Neuronal stem cell (in vitro differentiated cells): ENCODE results near the gene BAD. TPM values are rescaled to one million over a fixed set of nuclear protein-coding genes. Genes with fewer than 3 reads are reported as not detected.
A peak's percentile ranks its signal among the peaks of the same experiment; 100 is the strongest.

Experiments
- DNase-seq: peaks from one replicate; pipeline ENCODE4 v3.0.0-alpha.2; 2013; ENCODE audit warnings: low spot score
- H2AFZ ChIP-seq: one replicate; pipeline ENCODE4 v1.6.1; 2013; ENCODE audit warnings: mild to moderate bottlenecking, low read length, inconsistent platforms
- H2AK5ac ChIP-seq: 2 replicates; pipeline ENCODE4 v1.6.1; 2013; ENCODE audit warnings: low read depth, mild to moderate bottlenecking, inconsistent platforms, low read length, moderate library complexity, mixed read lengths
- H2BK120ac ChIP-seq: 2 replicates; pipeline ENCODE4 v1.6.1; 2013; ENCODE audit warnings: low read depth, mild to moderate bottlenecking, inconsistent platforms, low read length, moderate library complexity, mixed read lengths
- H2BK12ac ChIP-seq: one replicate; pipeline ENCODE4 v1.6.1; 2013; ENCODE audit warnings: low read length, inconsistent platforms
- H2BK15ac ChIP-seq: 2 replicates; pipeline ENCODE4 v1.6.1; 2013; ENCODE audit warnings: mild to moderate bottlenecking, low read length, inconsistent platforms, mixed read lengths
- H2BK5ac ChIP-seq: one replicate; pipeline ENCODE4 v1.6.1; 2013; ENCODE audit warnings: inconsistent platforms, mild to moderate bottlenecking, low read length, moderate library complexity
- H3K14ac ChIP-seq: one replicate; pipeline ENCODE4 v1.6.1; 2013; ENCODE audit warnings: low read length, inconsistent platforms
- H3K18ac ChIP-seq: 2 replicates; pipeline ENCODE4 v1.6.1; 2013; ENCODE audit warnings: low read length, inconsistent platforms
- H3K23ac ChIP-seq: 2 replicates; pipeline ENCODE4 v1.6.1; 2013; ENCODE audit warnings: low read depth, mild to moderate bottlenecking, mixed read lengths, low read length, inconsistent platforms; ENCODE audit not compliant: poor library complexity
- H3K27ac ChIP-seq: replicated peaks from 3 replicates; pipeline ENCODE4 v1.5.1; 2013; ENCODE audit warnings: low read length, inconsistent platforms
- H3K27me3 ChIP-seq, 3 experiments: 2 replicates each; pipeline ENCODE4 v1.6.1; 2013; ENCODE audit warnings: low read length in 3 of 3, mild to moderate bottlenecking in 2 of 3, inconsistent platforms in 1 of 3, low read depth in 1 of 3, mixed read lengths in 1 of 3, moderate library complexity in 1 of 3; ENCODE audit not compliant: control insufficient read depth in 3 of 3, insufficient read depth in 3 of 3
- H3K36me3 ChIP-seq, 2 donors: replicated peaks in 1 of 2; 2 replicates each; pipeline ENCODE4 v1.6.1; 2013; ENCODE audit warnings: low read length in 2 of 2; ENCODE audit not compliant: control insufficient read depth in 2 of 2, insufficient read depth in 2 of 2
- H3K4ac ChIP-seq: 2 replicates; pipeline ENCODE4 v1.6.1; 2013; ENCODE audit warnings: inconsistent platforms, mild to moderate bottlenecking, low read length, moderate library complexity
- H3K4me1 ChIP-seq, 2 donors: 1 replicate in 1 of 2; 2 replicates in 1 of 2; pipeline ENCODE4 v1.6.1; 2013; ENCODE audit warnings: low read length in 2 of 2, low read depth in 1 of 2; ENCODE audit not compliant: control insufficient read depth in 2 of 2, insufficient read depth in 1 of 2
- H3K4me2 ChIP-seq: one replicate; pipeline ENCODE4 v1.6.1; 2013; ENCODE audit warnings: mild to moderate bottlenecking, low read length, inconsistent platforms; ENCODE audit not compliant: insufficient read depth, poor library complexity, severe bottlenecking
- H3K4me3 ChIP-seq, 2 donors: 2 replicates each; pipeline ENCODE4 v1.5.1; 2013; ENCODE audit warnings: low read length in 2 of 2, mild to moderate bottlenecking in 2 of 2, inconsistent platforms in 1 of 2, moderate library complexity in 1 of 2
- H3K79me1 ChIP-seq: one replicate; pipeline ENCODE4 v1.6.1; 2013; ENCODE audit warnings: low read depth, mild to moderate bottlenecking, inconsistent platforms, low read length, moderate library complexity
- H3K9ac ChIP-seq: one replicate; pipeline ENCODE4 v1.6.1; 2013; ENCODE audit warnings: mild to moderate bottlenecking, low read depth, low read length, inconsistent platforms; ENCODE audit not compliant: poor library complexity
- H3K9me3 ChIP-seq, 2 donors: replicated peaks in 1 of 2; 2 replicates each; pipeline versions ENCODE3 to v1.6.1; 2013; ENCODE audit warnings: low read length in 2 of 2, mild to moderate bottlenecking in 2 of 2, inconsistent platforms in 1 of 2, low read depth in 1 of 2, mixed read lengths in 1 of 2, moderate library complexity in 1 of 2; ENCODE audit not compliant: control insufficient read depth in 2 of 2, insufficient read depth in 1 of 2
- H4K8ac ChIP-seq: one replicate; pipeline ENCODE4 v1.6.1; 2013; ENCODE audit warnings: low read depth, mild to moderate bottlenecking, inconsistent platforms, low read length, moderate library complexity
- H4K91ac ChIP-seq: one replicate; pipeline ENCODE4 v1.6.1; 2013; ENCODE audit warnings: low read length, low read depth, mild to moderate bottlenecking, inconsistent platforms; ENCODE audit not compliant: poor library complexity
- WGBS, 2 donors: extraction: QIAGEN DNeasy Blood & Tissue Kit; methylation state at CpG; one replicate each; pipeline ENCODE4 v1.1.7; 2013; ENCODE audit warnings: missing lambda C conversion rate in 2 of 2, mixed read lengths in 1 of 2; ENCODE audit not compliant: insufficient read length in 2 of 2, insufficient replicate concordance in 1 of 2; ENCODE audit errors: extremely low coverage in 2 of 2; 5-methylcytosine and 5-hydroxymethylcytosine counted together
- polyA plus RNA-seq, 2 experiments: library from polyadenylated mRNA; stranded (reverse); fragments of 200-250 nt; gene quantifications; one replicate each; pipeline ENCODE4 v1.2.3, GENCODE V29; 2013

The BAD gene
- 44.3 TPM for polyA plus RNA-seq (2013, experiment 1 of 2)
- polyA plus RNA-seq (2013, experiment 2 of 2), result 44.9 TPM

DNA sequence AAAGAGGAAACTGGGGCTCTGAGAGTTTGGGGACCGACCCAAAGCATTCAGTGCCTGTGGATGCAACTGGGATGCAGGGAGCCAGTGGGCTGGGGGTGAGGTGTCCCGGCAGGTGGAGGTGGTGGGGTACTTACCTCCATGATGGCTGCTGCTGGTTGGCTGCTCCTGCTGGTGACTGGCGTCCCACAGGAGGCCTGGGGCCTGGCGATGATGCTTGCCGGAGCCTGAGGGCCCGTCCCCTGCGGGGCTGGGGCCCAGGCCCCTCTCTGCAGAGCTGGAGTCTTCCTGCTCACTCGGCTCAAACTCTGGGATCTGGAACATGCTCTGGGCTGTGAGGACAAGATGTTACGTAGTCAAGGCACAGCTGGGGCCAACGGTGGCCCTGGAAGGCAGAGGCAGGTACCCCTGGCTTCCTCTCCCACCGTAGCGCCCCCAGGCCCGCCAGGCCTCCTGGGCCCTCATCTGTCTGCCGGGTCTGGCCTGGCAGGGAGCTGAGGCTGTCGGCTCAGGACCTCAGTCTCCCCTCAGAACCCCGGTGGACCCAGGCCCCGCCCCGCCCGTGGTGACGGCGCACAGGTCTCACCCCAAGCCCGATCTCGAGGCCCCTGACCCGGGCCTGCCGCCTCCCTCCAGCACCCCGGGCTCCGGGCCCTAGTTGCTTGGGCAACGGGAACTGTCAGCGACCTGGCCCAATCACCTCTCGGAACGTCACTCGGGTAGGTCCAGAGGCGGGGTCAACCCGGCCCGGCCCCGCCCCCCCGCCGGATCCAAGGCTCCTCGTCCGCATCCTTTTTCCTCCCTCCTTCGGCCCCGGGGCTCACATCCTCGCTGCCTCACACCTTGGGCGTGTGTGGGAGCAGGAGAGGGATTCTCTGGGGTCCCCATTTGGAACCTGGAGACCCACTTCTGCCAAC lies at the start of gene BAD:
Gene BAD (minus strand): TSS at position 618 of the 914 bp plus-strand sequence. CDS start 297 bp downstream, at position 321.
- peaks cover 2 to 18% of the 10 kb centered on the region in 2 donors for H3K36me3 ChIP-seq
- H3K18ac ChIP-seq, result peak within 1 kb of the TSS; percentile 98
- peak within 1 kb of the TSS; percentile 73 for H2BK12ac ChIP-seq
- peak within 1 kb of the TSS; percentile 93 for H2BK5ac ChIP-seq
- peaks cover 6% of the 10 kb centered on the region for H3K79me1 ChIP-seq
- H3K4me2 ChIP-seq, result peak within 1 kb of the TSS; percentile 100
- H4K91ac ChIP-seq, result no peak within 1 kb of the TSS
- H3K4me1 ChIP-seq, result peaks cover 3 to 9% of the 10 kb centered on the region in 2 donors
- peak within 1 kb of the TSS; percentile 85 for H3K23ac ChIP-seq
- peak within 1 kb of the TSS; percentile 58 for H2AK5ac ChIP-seq
- H3K9me3 ChIP-seq, result no peaks in the 10 kb centered on the region
- H3K9ac ChIP-seq, result peak within 1 kb of the TSS; percentile 98
- H3K4ac ChIP-seq, result no peak within 1 kb of the TSS
- H2AFZ ChIP-seq, result peak within 1 kb of the TSS; percentile 99
- peak within 1 kb of the TSS; percentile 68 to 91 for H3K4me3 ChIP-seq
- H2BK120ac ChIP-seq, result no peak within 1 kb of the TSS
- peak within 1 kb of the TSS; percentile 77 for H2BK15ac ChIP-seq
- H3K27ac ChIP-seq, result peak within 1 kb of the TSS; percentile 61
- DNase-seq, result peak; percentile 94
- whole genome bisulfite sequencing, 2 donors, result no CpG with 5 or more reads among the region's 44 CpGs
- peak within 1 kb of the TSS; percentile 94 for H3K14ac ChIP-seq
- H3K27me3 ChIP-seq, result peaks cover 0 to 1% (median 1%) of the 10 kb centered on the region in 3 experiments
- H4K8ac ChIP-seq, result peak within 1 kb of the TSS; percentile 82

DNA sequence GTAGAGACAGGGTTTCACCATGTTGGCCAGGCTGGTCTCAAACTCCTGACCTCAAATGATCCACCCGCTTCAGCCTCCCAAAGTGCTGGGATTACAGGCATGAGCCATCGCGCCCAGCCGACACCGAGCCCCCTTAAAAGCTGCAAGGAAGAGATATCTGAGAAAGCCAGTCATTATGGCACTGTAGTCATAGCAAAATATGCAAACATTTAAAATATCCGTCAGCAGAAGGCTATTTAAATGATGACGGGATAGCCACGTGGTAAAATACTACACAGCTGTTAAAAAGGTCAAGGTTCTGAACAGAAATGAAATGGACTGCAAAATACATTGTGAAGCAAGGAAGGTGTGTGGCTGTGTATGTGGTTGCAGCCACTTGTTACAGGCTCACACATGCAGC lies 49.1 kb upstream of the BAD start:
- peaks cover 0 to 2% of the 10 kb centered on the region in 2 donors for H3K36me3 ChIP-seq
- H3K9me3 ChIP-seq, result no peaks in the 10 kb centered on the region
- H3K4me2 ChIP-seq, result no peak overlapping the region
- no peak overlapping the region for H3K23ac ChIP-seq
- no peak overlapping the region for H4K8ac ChIP-seq
- H2AK5ac ChIP-seq, result no peak overlapping the region
- H2AFZ ChIP-seq, result no peak overlapping the region
- H3K27ac ChIP-seq, result no peak overlapping the region
- DNase-seq, result no peak
- no peak overlapping the region for H3K18ac ChIP-seq
- no peak overlapping the region for H3K14ac ChIP-seq
- H3K4ac ChIP-seq, result no peak overlapping the region
- no CpG with 5 or more reads among the region's 8 CpGs for WGBS, 2 donors
- H3K4me1 ChIP-seq, result peaks cover 0 to 2% of the 10 kb centered on the region in 2 donors
- no peak overlapping the region for H3K9ac ChIP-seq
- H4K91ac ChIP-seq, result no peak overlapping the region
- H3K27me3 ChIP-seq, result peaks cover 0 to 3% (median 0%) of the 10 kb centered on the region in 3 experiments
- no peaks in the 10 kb centered on the region for H3K79me1 ChIP-seq
- H2BK12ac ChIP-seq, result no peak overlapping the region
- H2BK15ac ChIP-seq, result no peak overlapping the region
- H3K4me3 ChIP-seq, result no peak overlapping the region
- H2BK120ac ChIP-seq, result no peak overlapping the region
- H2BK5ac ChIP-seq, result no peak overlapping the region

DNA sequence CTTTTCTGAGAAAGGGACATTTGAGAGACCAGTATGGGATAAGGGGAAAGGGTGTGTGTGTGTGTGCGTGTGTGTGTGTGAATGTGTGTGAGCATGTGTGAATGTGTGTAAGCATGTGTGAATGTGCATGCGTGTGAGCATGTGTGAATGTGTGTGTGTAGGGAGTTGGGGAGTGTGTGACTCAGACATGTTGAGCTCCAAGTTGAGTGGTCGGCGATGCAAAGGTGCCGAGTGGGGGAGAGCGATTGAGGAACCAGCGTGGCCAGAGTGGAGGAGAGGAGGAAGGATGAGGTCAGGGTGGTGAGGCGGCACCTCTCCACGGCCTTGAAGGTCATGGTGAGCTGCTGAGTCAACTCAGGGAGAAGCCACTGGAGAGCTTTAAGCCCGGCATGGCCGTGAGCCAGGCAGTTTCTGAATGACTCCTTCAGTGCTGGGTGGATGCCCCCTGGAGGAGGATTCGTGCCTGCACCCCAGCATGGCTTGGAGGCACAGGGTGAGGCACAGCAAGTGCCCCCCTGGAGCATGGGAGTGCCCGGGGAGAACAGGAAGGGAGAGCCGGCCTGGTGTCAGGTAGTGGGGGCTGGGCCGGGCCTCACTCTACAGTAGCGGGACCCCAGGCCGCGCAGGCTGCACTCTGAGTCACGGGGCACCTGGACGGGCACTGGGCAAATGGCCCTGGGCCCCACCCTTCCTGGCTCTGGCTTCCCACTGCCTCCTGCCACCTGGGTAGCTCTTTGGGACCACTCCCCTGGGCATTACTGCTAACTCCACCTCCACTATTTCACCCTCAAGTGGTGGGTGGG lies 47.3 kb upstream of the BAD start:
- 100% methylated on average over 1 of the region's 20 CpGs; no CpG with 5 or more reads in 1 of the 2 donors for WGBS, 2 donors
- no peak overlapping the region for H4K91ac ChIP-seq
- H3K27me3 ChIP-seq, result no peaks in the 10 kb centered on the region
- peaks cover 0 to 2% of the 10 kb centered on the region in 2 donors for H3K4me1 ChIP-seq
- peak overlapping the region; percentile 93 for H3K23ac ChIP-seq
- H3K14ac ChIP-seq, result peak overlapping the region; percentile 8
- H2BK120ac ChIP-seq, result no peak overlapping the region
- no peak overlapping the region for H2AFZ ChIP-seq
- H3K27ac ChIP-seq, result no peak overlapping the region
- peak overlapping the region; percentile 75 for H2AK5ac ChIP-seq
- no peak for DNase-seq
- H2BK5ac ChIP-seq, result peak overlapping the region; percentile 75
- H2BK15ac ChIP-seq, result no peak overlapping the region
- H3K4me2 ChIP-seq, result no peak overlapping the region
- peaks cover 0 to 2% of the 10 kb centered on the region in 2 donors for H3K36me3 ChIP-seq
- peak overlapping the region in 1 of 2 donors; percentile 7 for H3K4me3 ChIP-seq
- peak overlapping the region; percentile 53 for H3K4ac ChIP-seq
- H3K18ac ChIP-seq, result peak overlapping the region; percentile 57
- H3K9me3 ChIP-seq, result no peaks in the 10 kb centered on the region
- H3K79me1 ChIP-seq, result no peaks in the 10 kb centered on the region
- peak overlapping the region; percentile 21 for H3K9ac ChIP-seq
- H2BK12ac ChIP-seq, result peak overlapping the region; percentile 41
- H4K8ac ChIP-seq, result peak overlapping the region; percentile 29
